ENCODE measurements around the gene ERAP2. TPM values are rescaled to one million over a fixed set of nuclear protein-coding genes. Genes with fewer than 3 reads are reported as not detected.

ERAP2 gene
- total RNA-seq, 1 donor from 2014 or later = not detected

DNA sequence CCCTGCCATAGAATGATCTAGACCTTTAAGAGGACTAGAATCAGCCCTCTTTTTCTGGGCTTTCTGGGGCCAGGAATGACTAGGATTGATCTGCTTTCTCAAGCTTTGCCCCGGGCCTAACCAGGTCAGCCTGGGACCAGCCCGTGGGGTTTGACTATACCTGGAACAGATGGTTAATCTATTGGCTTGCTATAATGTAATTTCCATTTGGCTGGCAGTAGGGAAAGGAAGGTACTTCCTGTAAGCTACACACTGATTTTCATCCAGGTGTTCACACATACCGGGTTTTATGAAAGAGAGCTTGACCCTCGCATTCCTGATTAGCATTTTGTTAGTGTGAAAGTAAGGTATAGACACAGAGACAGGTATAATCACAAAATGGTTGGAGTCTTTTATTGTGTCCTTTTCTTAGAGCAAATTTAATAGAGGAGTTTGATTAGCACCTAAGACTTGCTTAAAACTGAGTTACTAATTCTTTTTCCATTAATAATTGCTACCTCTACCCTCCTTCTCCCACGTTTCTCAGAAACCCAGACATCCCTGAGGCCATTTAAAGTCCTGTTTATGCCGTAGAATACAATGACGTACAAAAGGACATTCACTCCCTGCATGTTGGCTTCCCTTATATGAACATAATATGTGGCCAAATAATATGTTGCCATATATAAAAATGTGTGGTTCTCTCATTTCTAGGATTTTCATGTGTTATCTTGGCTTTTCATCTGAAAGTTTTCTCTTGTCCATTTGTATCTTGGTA is 76.9 kb downstream of the ERAP2 start:
- Mint-ChIP-seq H3K27ac (ENCODE audit: unreplicated experiment) (no peak overlapping the region), H3K4me1 (ENCODE audit: low read depth, unreplicated experiment) (peaks cover 5% of the 10 kb centered on the region), H3K4me3 (ENCODE audit: unreplicated experiment) (no peak overlapping the region), H3K27me3 (ENCODE audit: unreplicated experiment) (no peaks in the 10 kb centered on the region), H3K36me3 (ENCODE audit: unreplicated experiment) (peaks cover 12% of the 10 kb centered on the region), H3K9me3 (ENCODE audit: unreplicated experiment) (peaks cover 2% of the 10 kb centered on the region)
- TF ChIP-seq, protein P1, sequence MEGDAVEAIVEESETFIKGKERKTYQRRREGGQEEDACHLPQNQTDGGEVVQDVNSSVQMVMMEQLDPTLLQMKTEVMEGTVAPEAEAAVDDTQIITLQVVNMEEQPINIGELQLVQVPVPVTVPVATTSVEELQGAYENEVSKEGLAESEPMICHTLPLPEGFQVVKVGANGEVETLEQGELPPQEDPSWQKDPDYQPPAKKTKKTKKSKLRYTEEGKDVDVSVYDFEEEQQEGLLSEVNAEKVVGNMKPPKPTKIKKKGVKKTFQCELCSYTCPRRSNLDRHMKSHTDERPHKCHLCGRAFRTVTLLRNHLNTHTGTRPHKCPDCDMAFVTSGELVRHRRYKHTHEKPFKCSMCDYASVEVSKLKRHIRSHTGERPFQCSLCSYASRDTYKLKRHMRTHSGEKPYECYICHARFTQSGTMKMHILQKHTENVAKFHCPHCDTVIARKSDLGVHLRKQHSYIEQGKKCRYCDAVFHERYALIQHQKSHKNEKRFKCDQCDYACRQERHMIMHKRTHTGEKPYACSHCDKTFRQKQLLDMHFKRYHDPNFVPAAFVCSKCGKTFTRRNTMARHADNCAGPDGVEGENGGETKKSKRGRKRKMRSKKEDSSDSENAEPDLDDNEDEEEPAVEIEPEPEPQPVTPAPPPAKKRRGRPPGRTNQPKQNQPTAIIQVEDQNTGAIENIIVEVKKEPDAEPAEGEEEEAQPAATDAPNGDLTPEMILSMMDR (IDR thresholded peaks at IDR 0.05; ENCODE audit: partially characterized antibody, unreplicated experiment) = no peak
- DNase-seq = no peak

- no peak overlapping the region for H3K27ac Mint-ChIP-seq (ENCODE audit: unreplicated experiment)
These were observed 81.2 kb downstream of the ERAP2 start for GRCh38 chr5:96957254-96958049.

DNA sequence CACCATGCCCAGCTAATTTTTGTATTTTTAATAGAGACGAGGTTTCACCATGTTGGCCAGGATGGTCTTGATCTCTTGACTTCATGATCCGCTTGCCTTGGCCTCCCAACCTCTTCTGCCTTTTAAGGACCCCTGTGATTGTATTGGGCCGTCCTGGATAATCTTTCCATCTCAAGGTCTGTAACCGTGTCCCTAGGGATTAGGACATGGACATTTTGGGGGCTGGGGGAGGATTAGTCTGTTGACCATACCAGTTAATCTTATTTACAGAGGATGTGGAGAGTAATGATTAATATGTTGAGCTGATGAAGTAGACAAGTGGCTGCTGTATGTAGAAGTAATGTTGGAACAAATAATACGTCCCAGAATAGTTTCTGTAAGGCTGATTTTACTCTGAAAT is 82.7 kb downstream of the ERAP2 start:
- no peak overlapping the region for H3K4me3 Mint-ChIP-seq (ENCODE audit: unreplicated experiment)
- peaks cover 11% of the 10 kb centered on the region for H3K4me1 Mint-ChIP-seq (ENCODE audit: low read depth, unreplicated experiment)
- DNase-seq = no peak
- TF ChIP-seq, protein P1 (IDR thresholded peaks at IDR 0.05; ENCODE audit: partially characterized antibody, unreplicated experiment) = no peak
- H3K9me3 Mint-ChIP-seq (ENCODE audit: unreplicated experiment) = no peaks in the 10 kb centered on the region
- H3K27ac Mint-ChIP-seq (ENCODE audit: unreplicated experiment) = no peak overlapping the region
- no peaks in the 10 kb centered on the region for H3K36me3 Mint-ChIP-seq (ENCODE audit: unreplicated experiment)
- peaks cover 2% of the 10 kb centered on the region for H3K27me3 Mint-ChIP-seq (ENCODE audit: unreplicated experiment)

More at GRCh38 chr5:96957254-96958049, 81.2 kb downstream of the ERAP2 start:
- no peak for DNase-seq
- no peak overlapping the region for H3K4me3 Mint-ChIP-seq (ENCODE audit: unreplicated experiment)
- H3K27me3 Mint-ChIP-seq (ENCODE audit: unreplicated experiment) = peaks cover 2% of the 10 kb centered on the region
- peaks cover 5% of the 10 kb centered on the region for H3K4me1 Mint-ChIP-seq (ENCODE audit: low read depth, unreplicated experiment)
- H3K36me3 Mint-ChIP-seq (ENCODE audit: unreplicated experiment) = no peaks in the 10 kb centered on the region
- TF ChIP-seq, protein P1 (IDR thresholded peaks at IDR 0.05; ENCODE audit: partially characterized antibody, unreplicated experiment) = no peak
- H3K9me3 Mint-ChIP-seq (ENCODE audit: unreplicated experiment) = no peaks in the 10 kb centered on the region

DNA sequence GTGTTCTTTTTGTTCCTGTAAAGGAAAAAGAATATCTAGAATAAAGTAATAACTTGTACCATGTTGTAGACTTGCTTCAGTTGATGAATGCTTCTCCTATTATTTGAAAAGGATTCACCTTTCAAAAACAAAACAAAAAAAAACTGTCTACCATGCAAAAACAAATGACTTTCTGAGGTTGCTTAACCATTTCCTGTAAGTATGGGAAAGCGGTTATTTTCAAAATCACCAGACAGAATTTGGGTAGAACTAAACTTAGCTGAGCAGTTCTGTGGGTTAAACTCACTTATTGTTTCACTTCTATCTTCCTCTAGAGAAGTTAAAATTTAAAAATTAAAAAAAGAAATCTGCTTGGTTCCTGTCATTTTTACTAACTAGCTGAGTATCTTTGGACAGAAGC is 84.8 kb downstream of the ERAP2 start:
- no peaks in the 10 kb centered on the region for H3K9me3 Mint-ChIP-seq (ENCODE audit: unreplicated experiment)
- no peak for DNase-seq
- no peak overlapping the region for H3K27ac Mint-ChIP-seq (ENCODE audit: unreplicated experiment)
- H3K36me3 Mint-ChIP-seq (ENCODE audit: unreplicated experiment) = no peaks in the 10 kb centered on the region
- TF ChIP-seq, protein P1 (IDR thresholded peaks at IDR 0.05; ENCODE audit: partially characterized antibody, unreplicated experiment) = no peak
- H3K4me3 Mint-ChIP-seq (ENCODE audit: unreplicated experiment) = no peak overlapping the region
- H3K4me1 Mint-ChIP-seq (ENCODE audit: low read depth, unreplicated experiment) = peaks cover 18% of the 10 kb centered on the region
- peaks cover 2% of the 10 kb centered on the region for H3K27me3 Mint-ChIP-seq (ENCODE audit: unreplicated experiment)

All from glutamatergic neuron (in vitro differentiated cells).